CD4-positive, alpha-beta T cell treated with Interleukin-1 beta for 1 hour (primary cell): Measurements from ENCODE around the gene GSK3B.

Source experiments
- DNase-seq, 2 donors: peaks; one replicate each; pipeline ENCODE4 v3.0.0-alpha.2; 2020 to 2022

Gene GSK3B

GRCh38 chr3:119809249-119810017, 284.8 kb downstream of the GSK3B start:
- DNase-seq: peak in 1 of 2 donors; percentile 2

GRCh38 chr3:119808843-119809242, 285.4 kb downstream of the GSK3B start:
- DNase-seq: no peak

- DNase-seq: no peak
Observed at GRCh38 chr3:119808244-119808643, 286.0 kb downstream of the GSK3B start.

- no peak for DNase-seq
Observed at GRCh38 chr3:119800844-119801243, 293.4 kb downstream of the GSK3B start.

GRCh38 chr3:119796785-119797184, 297.5 kb downstream of the GSK3B start:
- no peak for DNase-seq

- no peak for DNase-seq
Observed at GRCh38 chr3:119796368-119796767, 297.9 kb downstream of the GSK3B start.

GRCh38 chr3:119795849-119796248, 298.4 kb downstream of the GSK3B start:
- DNase-seq: no peak

GRCh38 chr3:119794971-119795612, 299.2 kb downstream of the GSK3B start:
- DNase-seq: no peak

- DNase-seq: no peak
Observed at GRCh38 chr3:119794401-119794800, 299.8 kb downstream of the GSK3B start.

GRCh38 chr3:119792270-119792669, 302.0 kb downstream of the GSK3B start:
- DNase-seq: no peak

GRCh38 chr3:119790369-119790768, 303.9 kb downstream of the GSK3B start:
- no peak for DNase-seq

GRCh38 chr3:119786409-119786808, 307.8 kb downstream of the GSK3B start:
- no peak for DNase-seq

GRCh38 chr3:119783883-119784282, 310.4 kb downstream of the GSK3B start:
- DNase-seq: no peak

- DNase-seq: no peak
Observed at GRCh38 chr3:119783255-119783654, 311.0 kb downstream of the GSK3B start.

- no peak for DNase-seq
Observed at GRCh38 chr3:119782460-119782859, 311.8 kb downstream of the GSK3B start.

GRCh38 chr3:119781330-119782198, 312.7 kb downstream of the GSK3B start, which contains the start of gene NR1I2:
Gene NR1I2, plus strand, starts transcription at chr3:119782101.
- DNase-seq: no peak

GRCh38 chr3:119779731-119780383, 314.4 kb downstream of the GSK3B start:
- DNase-seq: no peak

GRCh38 chr3:119778811-119779210, 315.4 kb downstream of the GSK3B start:
- no peak for DNase-seq

- DNase-seq: no peak
Observed at GRCh38 chr3:119778176-119778575, 316.1 kb downstream of the GSK3B start.

- no peak for DNase-seq
Observed at GRCh38 chr3:119776304-119776703, 317.9 kb downstream of the GSK3B start.

GRCh38 chr3:119774444-119774843, 319.8 kb downstream of the GSK3B start:
- no peak for DNase-seq
